Activated CD4-positive, alpha-beta memory T cell treated with anti-CD3 and anti-CD28 coated beads for 36 hours (primary cell): ENCODE data around the gene ANXA4. TPM values are rescaled to one million over a fixed set of nuclear protein-coding genes. Genes with fewer than 3 reads are reported as not detected.
"Not testable (repeated sequence)": the region's sequence is repeated elsewhere in the genome, so short reads cannot be mapped to it uniquely, and the experiment has no call there.

ENCODE experiments used
- CTCF ChIA-PET: fragments of 350-600 bp; sonication (Branson Sonifier 250); formaldehyde crosslinking; loops from one replicate; lab custom pipeline; 2021; ENCODE audit warnings: antibody characterized with exemption, inconsistent platforms; lab: Charles Lee
- POLR2A ChIA-PET: fragments of 350-600 bp; sonication (Branson Sonifier 250); formaldehyde crosslinking; loops from one replicate; lab custom pipeline; 2021; ENCODE audit warnings: antibody characterized with exemption; lab: Charles Lee
- DNase-seq: peaks from one replicate; pipeline ENCODE4 v3.0.0-alpha.2; 2020
- H3K27ac Mint-ChIP-seq: one replicate; pipeline ENCODE4 v1.8.0; 2021; ENCODE audit warnings: mixed read lengths
- H3K27me3 Mint-ChIP-seq: one replicate; pipeline ENCODE4 v1.8.0; 2021; ENCODE audit warnings: mixed read lengths
- H3K36me3 Mint-ChIP-seq: one replicate; pipeline ENCODE4 v1.8.0; 2021; ENCODE audit warnings: mixed read lengths
- H3K4me1 Mint-ChIP-seq: one replicate; pipeline ENCODE4 v1.8.0; 2021; ENCODE audit warnings: low read depth, mixed read lengths
- H3K4me3 Mint-ChIP-seq: one replicate; pipeline ENCODE4 v1.8.0; 2021; ENCODE audit warnings: mild to moderate bottlenecking, mixed read lengths
- H3K9me3 Mint-ChIP-seq: one replicate; pipeline ENCODE4 v1.8.0; 2021; ENCODE audit warnings: mixed read lengths
- intact Hi-C: fragments of 100-400 bp; cut with micrococcal nuclease; formaldehyde crosslinking; loops from one replicate; pipeline ENCODE4 v1.15.1; 2023
- total RNA-seq, 2 experiments: library from RNA; stranded (reverse); gene quantifications; one replicate each; pipeline ENCODE4 v1.2.3, GENCODE V29; 2021

The ANXA4 gene
- total RNA-seq, 2 experiments from 2014 or later = 41.3 to 43.2 TPM

- H3K4me3 Mint-ChIP-seq = no peak overlapping the region
- peak; percentile 81 for DNase-seq
- ChIA-PET CTCF (interaction anchor here (0.6 to 9.2 kb wide), 35 partner anchors 10 to 410 kb away, joined by 3 to 387 read pairs (median 5); partner anchors contain the start of genes AAK1, ANXA4 and GMCL1), POLR2A (interaction anchor here (1.3 kb wide), 1 partner anchor 92 kb away, joined by 4 read pairs; no protein-coding TSS in a partner anchor)
- no peak overlapping the region for H3K27ac Mint-ChIP-seq
- H3K9me3 Mint-ChIP-seq = no peaks in the 10 kb centered on the region
- peaks cover 4% of the 10 kb centered on the region for H3K4me1 Mint-ChIP-seq
- H3K36me3 Mint-ChIP-seq = peaks cover 3% of the 10 kb centered on the region
- intact Hi-C loops = loop anchor here (1.0 to 5.0 kb wide), 4 partner anchors 55 to 260 kb away; partner anchors contain the start of gene ANXA4
- H3K27me3 Mint-ChIP-seq = no peaks in the 10 kb centered on the region
Measured at GRCh38 chr2:69816923-69817542, 75.1 kb downstream of the ANXA4 start.

GRCh38 chr2:69817729-69818501 is 76.0 kb downstream of the ANXA4 start:
- Mint-ChIP-seq H3K27me3 (no peaks in the 10 kb centered on the region), H3K27ac (no peak overlapping the region), H3K4me3 (no peak overlapping the region), H3K9me3 (no peaks in the 10 kb centered on the region), H3K4me1 (peaks cover 4% of the 10 kb centered on the region), H3K36me3 (no peaks in the 10 kb centered on the region)
- intact Hi-C loops = loop anchor here (1.0 to 5.0 kb wide), 4 partner anchors 56 to 261 kb away; partner anchors contain the start of gene ANXA4
- POLR2A ChIA-PET = interaction anchor here (1.3 kb wide), 1 partner anchor 93 kb away, joined by 4 read pairs; no protein-coding TSS in a partner anchor
- no peak for DNase-seq
- CTCF ChIA-PET = interaction anchor here (1.2 to 9.2 kb wide), 9 partner anchors 9 to 325 kb away, joined by 3 to 387 read pairs (median 11); no protein-coding TSS in a partner anchor

DNA sequence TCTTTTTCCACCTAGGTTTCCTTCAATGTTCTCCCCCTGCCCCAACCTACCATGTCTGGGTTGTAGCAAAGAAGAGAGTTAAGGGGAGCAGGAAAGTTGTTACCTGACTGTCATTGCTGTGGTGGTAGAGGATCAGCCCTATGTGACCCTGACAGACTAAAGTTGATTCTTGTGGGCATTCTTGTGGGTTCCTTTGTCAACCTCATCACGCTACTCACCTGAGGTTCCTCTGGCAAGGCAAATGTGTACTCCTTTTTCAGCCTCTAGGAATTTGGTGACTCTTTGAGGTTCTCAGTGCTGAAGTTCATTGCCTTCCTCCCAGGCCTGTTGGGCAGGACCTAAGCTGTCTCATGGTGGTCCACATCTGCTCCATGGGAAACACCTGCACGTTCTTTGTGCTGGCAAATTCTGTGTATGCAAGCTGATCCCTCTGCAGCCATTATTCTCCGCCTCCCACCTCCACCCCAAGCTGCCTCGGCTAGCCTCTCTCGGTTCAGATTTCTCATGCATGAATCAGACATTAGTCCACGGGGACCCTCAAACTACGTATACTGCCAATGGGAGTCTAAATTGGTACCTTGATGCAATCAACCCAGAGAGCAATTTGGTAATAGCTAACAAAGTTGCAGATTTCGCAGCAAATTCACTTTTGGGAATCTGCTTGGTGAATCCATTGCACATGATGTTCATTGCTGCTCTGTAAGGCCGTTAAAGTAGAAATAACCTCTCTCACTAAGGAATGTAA is 86.0 kb downstream of the ANXA4 start:
- peak overlapping the region; percentile 59 for H3K4me3 Mint-ChIP-seq
- H3K4me1 Mint-ChIP-seq = peaks cover 28% of the 10 kb centered on the region
- no peak for DNase-seq
- POLR2A ChIA-PET = interaction anchor here (1.8 kb wide), 1 partner anchor 86 kb away, joined by 5 read pairs; the partner anchor contains the start of gene ANXA4
- H3K27me3 Mint-ChIP-seq = no peaks in the 10 kb centered on the region
- H3K27ac Mint-ChIP-seq = peak overlapping the region; percentile 92
- no peaks in the 10 kb centered on the region for H3K9me3 Mint-ChIP-seq
- H3K36me3 Mint-ChIP-seq = peaks cover 8% of the 10 kb centered on the region
- CTCF ChIA-PET = interaction anchor here (1.5 to 2.7 kb wide), 6 partner anchors 10 to 263 kb away, joined by 5 to 17 read pairs (median 6); no protein-coding TSS in a partner anchor
- intact Hi-C loops = loop anchor here (2.0 to 5.0 kb wide), 4 partner anchors 183 to 474 kb away; partner anchors contain the start of gene FAM136A

GRCh38 chr2:69828938-69829255 is 87.0 kb downstream of the ANXA4 start:
- no peaks in the 10 kb centered on the region for H3K27me3 Mint-ChIP-seq
- intact Hi-C loops = loop anchor here (1.0 to 5.0 kb wide), 6 partner anchors 184 to 473 kb away; partner anchors contain the start of genes FAM136A and NFU1
- CTCF ChIA-PET = interaction anchor here (0.7 to 2.7 kb wide), 5 partner anchors 10 to 264 kb away, joined by 3 to 17 read pairs (median 7); no protein-coding TSS in a partner anchor
- POLR2A ChIA-PET = interaction anchor here (0.7 to 1.8 kb wide), 2 partner anchors 65 to 87 kb away, joined by 3 to 5 read pairs; partner anchors contain the start of genes ANXA4 and SNRNP27
- DNase-seq = no peak
- peak overlapping the region; percentile 81 for H3K4me3 Mint-ChIP-seq
- peaks cover 13% of the 10 kb centered on the region for H3K36me3 Mint-ChIP-seq
- H3K27ac Mint-ChIP-seq = peak overlapping the region; percentile 92
- no peaks in the 10 kb centered on the region for H3K9me3 Mint-ChIP-seq
- H3K4me1 Mint-ChIP-seq = peaks cover 34% of the 10 kb centered on the region

DNA sequence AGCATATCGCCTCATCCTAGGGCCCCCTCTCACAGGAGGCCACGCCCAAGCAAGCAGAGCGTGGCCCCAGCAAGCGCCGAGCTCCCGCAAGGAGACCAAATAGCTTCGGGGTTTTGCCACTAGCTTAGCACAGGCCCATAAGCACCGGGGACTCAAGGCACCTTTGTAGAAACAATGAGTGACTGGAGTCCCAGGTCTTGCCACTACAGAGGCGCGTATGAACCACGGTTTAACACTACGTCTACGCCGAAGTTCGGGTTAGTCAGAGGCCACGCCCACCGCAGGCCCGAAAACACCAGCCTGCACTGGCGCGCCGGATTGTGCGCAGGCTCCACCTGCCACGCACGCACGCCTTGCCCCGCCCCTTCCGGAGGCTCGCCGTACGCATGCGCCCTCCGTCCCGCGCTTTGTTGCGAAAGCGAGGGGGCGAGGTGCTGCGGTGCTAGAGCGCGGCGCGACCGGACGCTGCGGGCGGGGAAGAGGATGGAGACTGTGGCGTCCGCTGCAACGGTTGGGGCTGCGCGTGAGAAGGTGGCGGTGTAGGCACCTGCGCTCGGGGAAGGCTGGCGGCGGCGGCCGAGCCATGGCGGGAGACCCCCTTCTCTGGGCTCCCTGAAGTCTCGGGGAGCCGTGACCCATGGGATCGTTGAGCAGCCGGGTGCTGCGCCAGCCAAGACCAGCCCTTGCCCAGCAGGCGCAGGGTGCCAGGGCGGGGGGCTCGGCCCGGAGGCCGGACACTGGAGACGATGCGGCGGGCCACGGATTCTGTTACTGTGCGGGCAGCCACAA is 87.5 kb downstream of the ANXA4 start, which contains the start of gene GMCL1:
GMCL1 (plus strand) TSS at position 405 of the 789 bp plus-strand sequence; CDS start at position 638, 233 bp downstream.
- Mint-ChIP-seq H3K27me3 (no peaks in the 10 kb centered on the region), H3K27ac (peak within 1 kb of the TSS; percentile 92), H3K4me3 (peak within 1 kb of the TSS; percentile 81), H3K4me1 (peaks cover 40% of the 10 kb centered on the region), H3K9me3 (no peaks in the 10 kb centered on the region), H3K36me3 (peaks cover 13% of the 10 kb centered on the region)
- ChIA-PET POLR2A (interaction anchor here (1.8 kb wide), 1 partner anchor 88 kb away, joined by 5 read pairs; the partner anchor contains the start of gene ANXA4), CTCF (interaction anchor here (0.7 to 2.7 kb wide), 6 partner anchors 11 to 265 kb away, joined by 3 to 17 read pairs (median 6); no protein-coding TSS in a partner anchor)
- peak; percentile 99 for DNase-seq
- intact Hi-C loops = loop anchor here (1.0 to 5.0 kb wide), 8 partner anchors 65 to 1362 kb away; partner anchors contain the start of genes APLF, FAM136A, FBXO48 and NFU1

DNA sequence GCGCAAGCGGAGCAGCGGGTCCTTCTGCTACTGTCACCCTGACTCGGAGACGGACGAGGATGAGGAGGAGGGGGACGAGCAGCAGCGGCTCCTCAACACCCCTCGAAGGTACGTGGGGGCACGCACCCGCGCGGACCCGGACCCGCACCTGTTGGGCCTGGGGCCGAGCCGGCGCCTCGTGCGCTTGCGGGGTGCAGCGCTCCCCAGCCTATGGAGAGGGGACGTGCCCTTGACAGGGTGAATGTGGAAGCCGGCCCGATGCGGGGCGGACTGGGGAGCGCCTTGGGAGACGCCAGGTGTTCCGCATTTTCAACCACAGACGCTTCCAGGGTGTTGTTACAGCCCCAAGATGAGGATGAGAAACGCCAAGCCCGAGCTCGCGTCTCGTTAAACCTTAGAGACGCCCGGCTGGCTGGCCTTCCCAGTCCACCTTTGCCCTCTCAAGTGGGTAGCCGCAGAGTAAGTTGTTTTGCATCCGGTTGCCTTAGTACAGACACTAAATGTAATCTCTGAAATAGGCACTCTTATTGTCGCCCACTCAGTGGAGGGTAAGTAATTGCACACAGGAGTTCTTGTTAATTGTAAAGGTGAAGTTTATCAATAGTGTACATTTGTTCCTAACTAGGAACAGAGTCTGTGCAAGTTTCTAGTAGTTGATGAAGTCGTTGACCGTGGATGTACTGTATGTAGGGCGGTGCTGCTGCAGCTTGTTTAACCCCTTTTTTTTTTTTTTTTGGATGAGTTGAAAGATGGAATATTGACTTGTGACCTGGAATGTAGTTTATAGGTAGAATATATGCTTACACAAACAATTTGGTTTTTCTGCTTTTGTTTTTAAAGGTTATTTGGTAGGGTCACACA is 88.3 kb downstream of the ANXA4 start:
- Mint-ChIP-seq H3K27ac (peak overlapping the region; percentile 92), H3K9me3 (no peaks in the 10 kb centered on the region), H3K36me3 (peaks cover 17% of the 10 kb centered on the region), H3K4me1 (peaks cover 47% of the 10 kb centered on the region), H3K4me3 (peak overlapping the region; percentile 81), H3K27me3 (no peaks in the 10 kb centered on the region)
- POLR2A ChIA-PET = interaction anchor here (0.6 kb wide), 3 partner anchors 155 to 1523 kb away, joined by 3 to 4 read pairs (median 3); no protein-coding TSS in a partner anchor
- intact Hi-C loops = loop anchor here (2.0 to 5.0 kb wide), 2 partner anchors 65 to 1363 kb away; partner anchors contain the start of genes APLF and FBXO48
- CTCF ChIA-PET = interaction anchor here (0.6 to 1.8 kb wide), 2 partner anchors 12 to 320 kb away, joined by 3 to 6 read pairs; no protein-coding TSS in a partner anchor
- DNase-seq = peak; percentile 66

DNA sequence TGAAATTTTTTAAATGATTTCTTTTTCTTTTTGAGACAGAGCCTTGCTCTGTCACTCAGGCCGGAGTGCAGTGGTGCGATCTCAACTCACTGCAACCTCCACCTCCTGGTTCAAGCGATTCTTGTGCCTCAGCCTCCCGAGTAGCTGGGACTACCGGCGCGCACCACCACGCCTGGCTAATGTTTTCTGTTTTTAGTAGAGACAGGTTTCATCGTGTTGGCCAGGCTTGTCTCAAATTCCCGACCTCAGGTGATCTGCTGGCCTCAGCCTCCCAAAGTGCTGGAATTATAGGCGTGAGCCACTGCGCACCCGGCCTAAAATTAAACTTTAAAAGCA is 88.9 kb downstream of the ANXA4 start:
- intact Hi-C loops = loop anchor here (2.0 to 5.0 kb wide), 2 partner anchors 64 to 1364 kb away; partner anchors contain the start of genes APLF and FBXO48
- not testable (repeated sequence) for DNase-seq, H3K27me3 Mint-ChIP-seq, H3K9me3 Mint-ChIP-seq, H3K27ac Mint-ChIP-seq
- ChIA-PET POLR2A (interaction anchor here (0.6 kb wide), 2 partner anchors 311 to 1523 kb away, joined by 3 read pairs; no protein-coding TSS in a partner anchor), CTCF (interaction anchor here (1.8 kb wide), 1 partner anchor 12 kb away, joined by 6 read pairs; no protein-coding TSS in a partner anchor)
- peak overlapping the region; percentile 81 for H3K4me3 Mint-ChIP-seq
- H3K36me3 Mint-ChIP-seq = peaks cover 17% of the 10 kb centered on the region
- H3K4me1 Mint-ChIP-seq = peaks cover 53% of the 10 kb centered on the region

DNA sequence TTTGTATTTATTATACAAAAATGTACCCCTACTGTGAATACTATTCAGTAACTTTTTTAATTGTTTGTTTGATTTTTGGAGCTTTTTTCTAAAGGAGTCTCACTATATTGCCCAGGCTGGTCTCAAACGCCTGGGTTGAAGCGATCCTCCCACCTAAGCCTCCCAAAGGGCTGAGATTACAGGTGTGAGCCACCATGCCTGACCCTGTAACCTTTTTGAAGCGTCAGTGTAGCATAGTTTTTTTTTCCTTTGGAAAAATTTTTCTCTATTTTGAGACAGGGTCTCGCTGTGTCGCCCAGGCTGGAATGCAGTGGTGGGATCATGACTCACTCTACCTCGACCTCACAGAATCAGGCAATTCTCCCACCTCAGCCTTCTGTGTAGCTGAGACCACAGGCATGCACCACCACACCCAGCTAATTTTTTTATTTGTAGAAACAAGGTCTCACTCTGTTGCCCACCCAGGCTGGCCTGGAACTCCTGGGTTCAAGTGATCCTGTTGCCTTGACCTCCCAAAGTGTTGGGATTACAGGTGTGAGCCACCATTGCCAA is 89.5 kb downstream of the ANXA4 start:
- Mint-ChIP-seq H3K36me3 (peaks cover 19% of the 10 kb centered on the region), H3K9me3 (no peaks in the 10 kb centered on the region), H3K4me1 (peaks cover 58% of the 10 kb centered on the region), H3K27ac (no peak overlapping the region), H3K4me3 (no peak overlapping the region), H3K27me3 (no peaks in the 10 kb centered on the region)
- POLR2A ChIA-PET = no interaction called here
- CTCF ChIA-PET = interaction anchor here (0.6 to 1.8 kb wide), 2 partner anchors 13 to 18 kb away, joined by 3 to 6 read pairs; no protein-coding TSS in a partner anchor
- DNase-seq = no peak
- intact Hi-C loops = loop anchor here (2.0 to 5.0 kb wide), 2 partner anchors 63 to 1364 kb away; partner anchors contain the start of genes APLF and FBXO48

- ChIA-PET POLR2A (interaction anchor here (0.5 to 1.2 kb wide), 2 partner anchors 13 to 396 kb away, joined by 3 read pairs; no protein-coding TSS in a partner anchor), CTCF (interaction anchor here (0.9 kb wide), 1 partner anchor 470 kb away, joined by 3 read pairs; no protein-coding TSS in a partner anchor)
- no peak overlapping the region for H3K4me3 Mint-ChIP-seq
- H3K9me3 Mint-ChIP-seq = no peaks in the 10 kb centered on the region
- H3K27ac Mint-ChIP-seq = no peak overlapping the region
- no peak for DNase-seq
- peaks cover 22% of the 10 kb centered on the region for H3K36me3 Mint-ChIP-seq
- peaks cover 58% of the 10 kb centered on the region for H3K4me1 Mint-ChIP-seq
- no peaks in the 10 kb centered on the region for H3K27me3 Mint-ChIP-seq
- intact Hi-C loops = loop anchor here (5.0 kb wide), 1 partner anchor 1366 kb away; the partner anchor contains the start of genes APLF and FBXO48
Measured at GRCh38 chr2:69833752-69834151, 91.8 kb downstream of the ANXA4 start.
